GM23338 (cell line): Measurements from ENCODE around the gene GRAMD4. TPM values are rescaled to one million over a fixed set of nuclear protein-coding genes. Genes with fewer than 3 reads are reported as not detected.

Experiments used
- ATAC-seq: fragments of 200-7000 bp; cut with Tn5 transposase; 3 replicates; pipeline ENCODE4 v1.9.1; 2020
- DNase-seq: peaks from one replicate; pipeline ENCODE4 v3.0.0-alpha.2; 2015; ENCODE audit warnings: low spot score
- H2AFZ ChIP-seq: fragments of 200-600 bp; sonication (generic); 2 replicates; pipeline ENCODE4 v1.8.0; 2016; ENCODE audit warnings: antibody characterized with exemption, mild to moderate bottlenecking, moderate library complexity
- H3F3A ChIP-seq: fragments of 200-600 bp; sonication (generic); replicated peaks from 2 replicates; pipeline ENCODE4 v1.8.0; 2017; ENCODE audit warnings: antibody characterized with exemption, mixed run types, low read depth
- H3K27ac ChIP-seq: fragments of 200-600 bp; sonication (generic); 2 replicates; pipeline ENCODE4 v1.6.1; 2016; ENCODE audit warnings: low read depth
- H3K27me3 ChIP-seq: fragments of 200-600 bp; sonication (generic); 2 replicates; pipeline ENCODE4 v1.8.0; 2016; ENCODE audit warnings: mild to moderate bottlenecking, mixed run types, moderate library complexity; ENCODE audit not compliant: insufficient read depth
- H3K36me3 ChIP-seq: fragments of 200-600 bp; sonication (generic); 2 replicates; pipeline ENCODE4 v1.8.0; 2016; ENCODE audit warnings: mild to moderate bottlenecking; ENCODE audit not compliant: insufficient read depth
- H3K4me1 ChIP-seq: fragments of 200-600 bp; sonication (generic); 2 replicates; pipeline ENCODE4 v1.8.0; 2016; ENCODE audit warnings: mild to moderate bottlenecking, moderate library complexity; ENCODE audit not compliant: insufficient read depth
- H3K4me2 ChIP-seq: fragments of 200-600 bp; sonication (generic); 2 replicates; pipeline ENCODE4 v1.7.1; 2017; ENCODE audit warnings: mixed run types
- H3K4me3 ChIP-seq: fragments of 200-600 bp; sonication (generic); 2 replicates; pipeline ENCODE4 v1.6.1; 2016; ENCODE audit warnings: mixed run types
- H3K79me2 ChIP-seq: fragments of 200-600 bp; sonication (generic); replicated peaks from 2 replicates; pipeline ENCODE4 v1.8.0; 2017; ENCODE audit warnings: mild to moderate bottlenecking; ENCODE audit not compliant: insufficient read depth
- H3K9me2 ChIP-seq: fragments of 200-600 bp; sonication (generic); 2 replicates; pipeline ENCODE4 v1.8.0; 2017; ENCODE audit not compliant: insufficient read depth
- H4K20me1 ChIP-seq: fragments of 200-600 bp; sonication (generic); replicated peaks from 2 replicates; pipeline ENCODE4 v1.8.0; 2017; ENCODE audit warnings: mild to moderate bottlenecking; ENCODE audit not compliant: insufficient read depth
- H3K27ac Mint-ChIP-seq: 2 replicates; pipeline ENCODE4 v1.8.0; 2020; ENCODE audit warnings: inconsistent platforms, mild to moderate bottlenecking, moderate library complexity, mixed read lengths
- H3K27me3 Mint-ChIP-seq: 3 replicates; pipeline ENCODE4 v1.8.0; 2022; ENCODE audit warnings: low read depth, mild to moderate bottlenecking, moderate library complexity, mixed read lengths, inconsistent platforms; ENCODE audit not compliant: insufficient read depth, poor library complexity
- H3K36me3 Mint-ChIP-seq: 3 replicates; pipeline ENCODE4 v1.8.0; 2021; ENCODE audit warnings: low read depth, mild to moderate bottlenecking, inconsistent platforms, moderate library complexity, mixed read lengths
- H3K4me1 Mint-ChIP-seq: 3 replicates; pipeline ENCODE4 v1.8.0; 2020; ENCODE audit warnings: mild to moderate bottlenecking, inconsistent platforms, mixed read lengths
- H3K4me3 Mint-ChIP-seq: 3 replicates; pipeline ENCODE4 v1.8.0; 2021; ENCODE audit warnings: moderate library complexity, mild to moderate bottlenecking, inconsistent platforms, mixed read lengths
- H3K9me3 Mint-ChIP-seq: 3 replicates; pipeline ENCODE4 v1.8.0; 2020; ENCODE audit warnings: moderate library complexity, mild to moderate bottlenecking, inconsistent platforms, mixed read lengths
- CREB1 ChIP-seq: fragments of 250-450 bp; sonication (Bioruptor Pico); IDR thresholded peaks from 2 replicates; pipeline ENCODE4 v1.5.0; 2020; ENCODE audit warnings: low read depth, mild to moderate bottlenecking, moderate library complexity
- EZH2 ChIP-seq: fragments of 200-600 bp; sonication (generic); IDR thresholded peaks from one replicate; pipeline ENCODE4 v1.8.0; 2017; ENCODE audit warnings: antibody characterized with exemption, mild to moderate bottlenecking, low read depth; ENCODE audit not compliant: unreplicated experiment
- EZH2phosphoT487 ChIP-seq: fragments of 200-600 bp; sonication (generic); IDR thresholded peaks from one replicate; pipeline ENCODE4 v1.8.1; 2018; ENCODE audit warnings: antibody characterized with exemption; ENCODE audit not compliant: unreplicated experiment
- JUNB ChIP-seq: IDR thresholded peaks from one replicate; pipeline ENCODE4 v1.6.1; 2016; ENCODE audit warnings: antibody characterized with exemption; ENCODE audit not compliant: unreplicated experiment
- NANOG ChIP-seq: IDR thresholded peaks from 2 replicates; pipeline ENCODE4 v1.6.1; 2016; ENCODE audit warnings: antibody characterized with exemption, borderline replicate concordance
- POLR2AphosphoS5 ChIP-seq: IDR thresholded peaks from 2 replicates; pipeline ENCODE4 v1.6.1; 2016; ENCODE audit warnings: antibody characterized with exemption, low read depth
- ZNF114 ChIP-seq: fragments of 250-450 bp; sonication (Bioruptor Pico); IDR thresholded peaks from 2 replicates; pipeline ENCODE4 v1.5.0; 2020; ENCODE audit warnings: mild to moderate bottlenecking, moderate library complexity
- polyA plus RNA-seq: library from polyadenylated mRNA; unstranded; fragments of >200 nt; fragmentation: Nextera tagmentation; extraction: Ambion mirVana; gene quantifications from 2 replicates; pipeline ENCODE4 v1.2.1, GENCODE V29; 2016
- total RNA-seq: library from RNA; depleted of rRNA; stranded (reverse); fragments of >200 nt; shearing (Covaris generic); gene quantifications from 2 replicates; pipeline ENCODE4 v1.2.3, GENCODE V29; 2014
- TF ChIP-seq, protein P1 (sequence below), 2 experiments: fragments of 200-600 bp in 1 of 2; sonication (generic) in 1 of 2; conservative IDR thresholded peaks; 2 replicates each; pipeline versions ENCODE4 v1.5.1 to v1.6.1; 2016 to 2017; ENCODE audit warnings: antibody characterized with exemption in 2 of 2, low read depth in 2 of 2, mild to moderate bottlenecking in 2 of 2, moderate library complexity in 1 of 2
- TF ChIP-seq, protein P2 (sequence below): IDR thresholded peaks from one replicate; pipeline ENCODE4 v1.6.1; 2018; ENCODE audit warnings: antibody characterized with exemption; ENCODE audit not compliant: unreplicated experiment
- TF ChIP-seq, protein P3 (sequence below): IDR thresholded peaks from 2 replicates; pipeline ENCODE4 v1.6.1; 2016; ENCODE audit warnings: antibody characterized with exemption

The GRAMD4 gene
- total and polyA plus RNA-seq, 2 experiments from 2014 or later: 2.7 to 81.8 TPM

DNA sequence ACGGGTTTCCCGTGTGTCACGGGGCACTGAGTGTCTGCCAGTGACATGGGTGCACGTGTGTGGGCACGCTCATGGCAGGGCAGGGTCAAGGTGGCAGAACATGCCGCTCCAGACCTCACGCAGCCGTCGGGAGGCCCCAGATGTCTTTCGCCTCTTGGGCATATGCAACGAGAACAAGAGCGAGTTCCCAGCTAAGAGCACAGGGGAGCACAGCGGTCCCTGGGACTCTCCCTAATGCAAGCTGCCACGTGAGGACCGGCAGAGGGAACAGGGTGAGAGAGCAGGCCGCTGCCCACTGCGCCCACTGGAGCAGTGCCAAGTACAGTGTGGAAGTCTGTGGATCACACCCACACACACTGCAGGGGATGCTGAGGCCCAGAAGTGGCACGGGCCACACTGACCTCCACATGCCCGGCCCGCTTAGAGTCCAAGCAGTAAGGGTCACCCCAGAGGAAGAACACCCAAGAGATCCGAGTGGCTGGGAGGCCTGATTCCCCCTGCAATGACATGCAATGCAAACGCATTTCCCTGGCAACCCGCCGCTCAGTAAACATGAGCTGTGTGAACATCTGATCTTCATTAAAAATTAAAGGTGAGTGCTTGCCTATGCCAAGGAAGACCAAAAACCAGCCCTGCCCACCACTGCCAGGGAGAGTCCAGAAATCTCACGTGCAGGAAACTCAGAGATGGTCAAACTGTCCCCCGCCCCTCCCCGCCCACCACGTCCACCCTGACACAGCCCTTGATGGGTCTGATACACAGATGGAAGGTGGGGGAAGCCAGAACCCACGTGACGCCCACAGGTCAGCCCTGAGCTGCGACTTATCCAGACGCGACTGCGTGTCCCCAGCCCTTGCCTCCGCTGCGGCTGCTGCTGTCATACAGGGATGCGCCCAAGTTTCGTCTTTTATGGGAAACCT is 106.1 kb downstream of the GRAMD4 start (continued):
- TF ChIP-seq NANOG (no peak), EZH2 (no peak), JUNB (no peak), ZNF114 (CRISPR knock-in tag) (no peak), EZH2phosphoT487 (no peak), POLR2AphosphoS5 (no peak)
- TF ChIP-seq, protein P1, sequence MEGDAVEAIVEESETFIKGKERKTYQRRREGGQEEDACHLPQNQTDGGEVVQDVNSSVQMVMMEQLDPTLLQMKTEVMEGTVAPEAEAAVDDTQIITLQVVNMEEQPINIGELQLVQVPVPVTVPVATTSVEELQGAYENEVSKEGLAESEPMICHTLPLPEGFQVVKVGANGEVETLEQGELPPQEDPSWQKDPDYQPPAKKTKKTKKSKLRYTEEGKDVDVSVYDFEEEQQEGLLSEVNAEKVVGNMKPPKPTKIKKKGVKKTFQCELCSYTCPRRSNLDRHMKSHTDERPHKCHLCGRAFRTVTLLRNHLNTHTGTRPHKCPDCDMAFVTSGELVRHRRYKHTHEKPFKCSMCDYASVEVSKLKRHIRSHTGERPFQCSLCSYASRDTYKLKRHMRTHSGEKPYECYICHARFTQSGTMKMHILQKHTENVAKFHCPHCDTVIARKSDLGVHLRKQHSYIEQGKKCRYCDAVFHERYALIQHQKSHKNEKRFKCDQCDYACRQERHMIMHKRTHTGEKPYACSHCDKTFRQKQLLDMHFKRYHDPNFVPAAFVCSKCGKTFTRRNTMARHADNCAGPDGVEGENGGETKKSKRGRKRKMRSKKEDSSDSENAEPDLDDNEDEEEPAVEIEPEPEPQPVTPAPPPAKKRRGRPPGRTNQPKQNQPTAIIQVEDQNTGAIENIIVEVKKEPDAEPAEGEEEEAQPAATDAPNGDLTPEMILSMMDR (conservative IDR thresholded peaks at IDR 0.05; ENCODE audit: low read depth in 2 of 2): no peak
- TF ChIP-seq, protein P2, sequence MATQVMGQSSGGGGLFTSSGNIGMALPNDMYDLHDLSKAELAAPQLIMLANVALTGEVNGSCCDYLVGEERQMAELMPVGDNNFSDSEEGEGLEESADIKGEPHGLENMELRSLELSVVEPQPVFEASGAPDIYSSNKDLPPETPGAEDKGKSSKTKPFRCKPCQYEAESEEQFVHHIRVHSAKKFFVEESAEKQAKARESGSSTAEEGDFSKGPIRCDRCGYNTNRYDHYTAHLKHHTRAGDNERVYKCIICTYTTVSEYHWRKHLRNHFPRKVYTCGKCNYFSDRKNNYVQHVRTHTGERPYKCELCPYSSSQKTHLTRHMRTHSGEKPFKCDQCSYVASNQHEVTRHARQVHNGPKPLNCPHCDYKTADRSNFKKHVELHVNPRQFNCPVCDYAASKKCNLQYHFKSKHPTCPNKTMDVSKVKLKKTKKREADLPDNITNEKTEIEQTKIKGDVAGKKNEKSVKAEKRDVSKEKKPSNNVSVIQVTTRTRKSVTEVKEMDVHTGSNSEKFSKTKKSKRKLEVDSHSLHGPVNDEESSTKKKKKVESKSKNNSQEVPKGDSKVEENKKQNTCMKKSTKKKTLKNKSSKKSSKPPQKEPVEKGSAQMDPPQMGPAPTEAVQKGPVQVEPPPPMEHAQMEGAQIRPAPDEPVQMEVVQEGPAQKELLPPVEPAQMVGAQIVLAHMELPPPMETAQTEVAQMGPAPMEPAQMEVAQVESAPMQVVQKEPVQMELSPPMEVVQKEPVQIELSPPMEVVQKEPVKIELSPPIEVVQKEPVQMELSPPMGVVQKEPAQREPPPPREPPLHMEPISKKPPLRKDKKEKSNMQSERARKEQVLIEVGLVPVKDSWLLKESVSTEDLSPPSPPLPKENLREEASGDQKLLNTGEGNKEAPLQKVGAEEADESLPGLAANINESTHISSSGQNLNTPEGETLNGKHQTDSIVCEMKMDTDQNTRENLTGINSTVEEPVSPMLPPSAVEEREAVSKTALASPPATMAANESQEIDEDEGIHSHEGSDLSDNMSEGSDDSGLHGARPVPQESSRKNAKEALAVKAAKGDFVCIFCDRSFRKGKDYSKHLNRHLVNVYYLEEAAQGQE: no peak

DNA sequence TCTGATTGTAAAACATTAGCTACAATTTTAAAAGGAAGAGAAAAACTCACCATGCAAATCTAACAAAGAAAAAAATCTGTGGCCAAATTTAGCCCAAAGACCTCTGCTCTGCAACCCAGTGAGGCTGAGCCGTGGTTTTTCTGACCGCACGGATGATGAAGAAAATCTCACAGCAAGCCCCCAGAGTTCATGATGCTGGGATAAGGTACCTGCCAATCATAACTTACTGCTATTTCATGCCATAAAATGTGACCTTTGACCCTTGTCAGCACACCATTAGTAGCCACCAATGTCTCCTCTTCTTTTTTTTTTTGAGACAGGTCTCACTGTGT is 106.8 kb downstream of the GRAMD4 start:
- Mint-ChIP-seq H3K4me1 (peaks cover 22% of the 10 kb centered on the region), H3K27ac (no peak overlapping the region), H3K9me3 (no peaks in the 10 kb centered on the region), H3K4me3 (no peak overlapping the region), H3K36me3 (peaks cover 3% of the 10 kb centered on the region; the same call in 1 of the 3 replicates), H3K27me3 (peaks cover 9% of the 10 kb centered on the region)
- Histone ChIP-seq H2AFZ (no peak overlapping the region), H4K20me1 (peaks cover 6% of the 10 kb centered on the region), H3K27me3 (no peaks in the 10 kb centered on the region), H3K9me2 (no peaks in the 10 kb centered on the region), H3K4me1 (no peaks in the 10 kb centered on the region; the same call in 1 of the 2 replicates), H3K27ac (no peak overlapping the region), H3K36me3 (no peaks in the 10 kb centered on the region), H3K79me2 (peaks cover 37% of the 10 kb centered on the region), H3F3A (no peaks in the 10 kb centered on the region), H3K4me2 (no peak overlapping the region), H3K4me3 (no peak overlapping the region)
- TF ChIP-seq NANOG (no peak), CREB1 (no peak)
- TF ChIP-seq, protein P3, sequence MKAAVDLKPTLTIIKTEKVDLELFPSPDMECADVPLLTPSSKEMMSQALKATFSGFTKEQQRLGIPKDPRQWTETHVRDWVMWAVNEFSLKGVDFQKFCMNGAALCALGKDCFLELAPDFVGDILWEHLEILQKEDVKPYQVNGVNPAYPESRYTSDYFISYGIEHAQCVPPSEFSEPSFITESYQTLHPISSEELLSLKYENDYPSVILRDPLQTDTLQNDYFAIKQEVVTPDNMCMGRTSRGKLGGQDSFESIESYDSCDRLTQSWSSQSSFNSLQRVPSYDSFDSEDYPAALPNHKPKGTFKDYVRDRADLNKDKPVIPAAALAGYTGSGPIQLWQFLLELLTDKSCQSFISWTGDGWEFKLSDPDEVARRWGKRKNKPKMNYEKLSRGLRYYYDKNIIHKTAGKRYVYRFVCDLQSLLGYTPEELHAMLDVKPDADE: no peak
- ATAC-seq: no peak
- no peak for DNase-seq
